ENCODE results near the gene PEPD.

DNA sequence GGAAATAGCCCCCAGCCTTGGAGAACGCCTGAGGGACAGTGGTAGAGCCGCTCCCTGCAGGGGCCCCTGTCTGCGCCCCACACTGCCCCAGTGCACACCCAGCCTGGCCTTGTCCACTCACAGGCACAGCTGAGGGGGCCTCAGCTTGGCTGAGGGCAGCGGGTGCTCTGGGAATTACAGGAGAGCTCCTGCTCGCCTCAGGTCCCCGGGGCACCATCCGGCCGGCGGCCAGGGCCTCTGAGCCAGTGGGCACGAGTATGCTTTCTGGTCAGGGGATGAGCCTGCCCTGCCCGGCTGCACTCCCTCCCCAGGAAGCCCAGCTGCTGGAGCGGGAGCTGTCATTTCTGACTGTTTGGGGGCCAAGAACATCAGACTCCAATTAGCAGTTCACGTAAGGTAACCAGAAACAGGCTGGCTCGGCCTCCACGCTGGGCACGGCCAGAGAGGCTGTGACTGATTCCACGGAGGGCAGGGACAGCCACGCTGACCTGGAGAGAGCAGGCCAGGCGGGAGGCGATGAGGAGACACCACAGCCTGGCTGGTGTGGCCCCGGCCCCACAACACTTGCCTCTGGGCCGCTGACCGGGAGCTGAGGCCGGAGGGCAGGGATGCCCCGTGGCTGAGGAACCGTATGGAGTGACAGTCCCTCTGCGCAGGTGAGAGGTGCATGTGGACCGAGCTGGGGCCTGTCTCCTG is 132.7 kb downstream of the PEPD start:
- TF ChIP-seq, protein P1, sequence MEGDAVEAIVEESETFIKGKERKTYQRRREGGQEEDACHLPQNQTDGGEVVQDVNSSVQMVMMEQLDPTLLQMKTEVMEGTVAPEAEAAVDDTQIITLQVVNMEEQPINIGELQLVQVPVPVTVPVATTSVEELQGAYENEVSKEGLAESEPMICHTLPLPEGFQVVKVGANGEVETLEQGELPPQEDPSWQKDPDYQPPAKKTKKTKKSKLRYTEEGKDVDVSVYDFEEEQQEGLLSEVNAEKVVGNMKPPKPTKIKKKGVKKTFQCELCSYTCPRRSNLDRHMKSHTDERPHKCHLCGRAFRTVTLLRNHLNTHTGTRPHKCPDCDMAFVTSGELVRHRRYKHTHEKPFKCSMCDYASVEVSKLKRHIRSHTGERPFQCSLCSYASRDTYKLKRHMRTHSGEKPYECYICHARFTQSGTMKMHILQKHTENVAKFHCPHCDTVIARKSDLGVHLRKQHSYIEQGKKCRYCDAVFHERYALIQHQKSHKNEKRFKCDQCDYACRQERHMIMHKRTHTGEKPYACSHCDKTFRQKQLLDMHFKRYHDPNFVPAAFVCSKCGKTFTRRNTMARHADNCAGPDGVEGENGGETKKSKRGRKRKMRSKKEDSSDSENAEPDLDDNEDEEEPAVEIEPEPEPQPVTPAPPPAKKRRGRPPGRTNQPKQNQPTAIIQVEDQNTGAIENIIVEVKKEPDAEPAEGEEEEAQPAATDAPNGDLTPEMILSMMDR (IDR thresholded peaks at IDR 0.05; ENCODE audit: low read length), result no peak
- TF ChIP-seq EZH2 (optimal IDR thresholded peaks at IDR 0.05; ENCODE audit: low read depth, low read length), result no peak
- no peak for TF ChIP-seq EZH2phosphoT487 (IDR thresholded peaks at IDR 0.05; ENCODE audit: low read length)
